ENCODE results near the gene PRKAG2.

PRKAG2 gene

DNA sequence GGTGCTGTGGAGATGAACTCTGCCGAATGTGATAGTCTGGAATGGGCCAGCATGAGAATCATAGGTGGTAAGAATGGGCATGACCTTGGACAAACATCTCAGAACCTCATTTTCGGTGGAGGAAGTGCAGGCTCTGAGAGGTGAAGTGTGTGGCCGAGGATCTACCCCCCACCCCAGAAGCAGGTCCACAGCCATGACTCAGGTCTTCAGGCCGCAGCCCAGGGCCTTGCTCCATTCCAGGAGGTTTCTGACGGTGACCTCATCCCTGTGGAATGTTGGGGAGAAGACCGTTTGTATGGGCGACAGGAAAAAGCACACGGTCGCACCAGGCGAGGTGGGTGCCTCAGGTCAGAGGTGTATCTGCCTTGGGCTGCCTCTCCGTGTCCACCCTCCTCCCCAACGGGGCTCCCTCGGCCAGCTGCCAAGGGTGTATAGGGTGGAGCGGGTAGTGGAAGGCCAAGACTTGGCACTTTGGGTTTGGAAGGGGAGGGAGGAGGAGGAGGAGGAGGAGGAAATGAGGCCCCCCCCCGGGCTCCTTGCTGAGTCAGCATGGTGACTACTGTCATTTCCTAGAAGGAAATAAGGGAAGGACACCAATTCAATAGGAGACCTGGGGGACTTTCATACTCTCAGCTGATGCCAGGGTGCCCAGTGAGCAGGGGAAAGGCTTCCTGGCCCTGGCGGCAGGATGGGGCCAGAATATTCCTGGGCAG, 189.2 kb downstream of the PRKAG2 start:
- TF ChIP-seq CTCF (IDR thresholded peaks at IDR 0.05): no peak

GRCh38 chr7:151686826-151687225, 190.1 kb downstream of the PRKAG2 start:
- no peak for TF ChIP-seq CTCF (IDR thresholded peaks at IDR 0.05)

DNA sequence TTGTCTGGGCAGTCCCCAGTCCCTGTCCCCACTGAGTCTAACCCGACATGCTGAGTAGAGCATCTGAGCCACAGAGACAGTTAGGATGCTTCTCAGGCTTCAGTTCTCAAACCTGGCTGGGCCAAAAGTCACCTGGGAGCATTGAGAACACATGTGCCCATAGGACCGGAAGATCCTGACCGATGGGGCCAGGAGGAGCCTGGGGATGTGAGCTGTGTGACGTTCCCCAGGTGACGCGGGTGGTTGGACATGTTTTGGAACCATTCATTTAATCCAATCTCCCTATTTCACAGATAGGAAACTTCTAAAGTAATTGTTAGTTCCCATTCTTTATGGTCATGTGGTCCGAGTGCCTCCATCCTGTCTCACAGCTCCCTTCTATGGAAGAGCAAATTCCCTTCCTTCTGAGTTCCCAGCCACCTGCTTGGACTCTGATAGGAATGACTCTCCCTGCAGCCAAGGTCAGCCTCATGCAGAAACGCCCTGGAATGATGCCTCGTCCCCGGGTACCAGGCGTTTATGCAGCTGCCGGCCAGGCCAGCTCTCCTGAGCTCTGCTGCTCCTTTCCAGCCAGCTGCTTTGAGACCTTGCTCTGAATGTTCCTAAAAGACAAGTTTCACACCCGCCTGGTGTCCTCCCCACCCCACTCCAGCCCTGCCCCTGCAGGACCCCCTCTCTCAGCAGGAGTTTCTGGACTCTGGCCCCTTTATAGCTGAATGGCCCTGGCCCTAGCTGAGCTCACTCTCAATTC, 190.7 kb downstream of the PRKAG2 start:
- no peak for TF ChIP-seq CTCF (IDR thresholded peaks at IDR 0.05)

- no peak for TF ChIP-seq CTCF (IDR thresholded peaks at IDR 0.05)
Measured at GRCh38 chr7:151684408-151685175, 192.3 kb downstream of the PRKAG2 start.

GRCh38 chr7:151683615-151684407, 193.1 kb downstream of the PRKAG2 start:
- no peak for TF ChIP-seq CTCF (IDR thresholded peaks at IDR 0.05)

DNA sequence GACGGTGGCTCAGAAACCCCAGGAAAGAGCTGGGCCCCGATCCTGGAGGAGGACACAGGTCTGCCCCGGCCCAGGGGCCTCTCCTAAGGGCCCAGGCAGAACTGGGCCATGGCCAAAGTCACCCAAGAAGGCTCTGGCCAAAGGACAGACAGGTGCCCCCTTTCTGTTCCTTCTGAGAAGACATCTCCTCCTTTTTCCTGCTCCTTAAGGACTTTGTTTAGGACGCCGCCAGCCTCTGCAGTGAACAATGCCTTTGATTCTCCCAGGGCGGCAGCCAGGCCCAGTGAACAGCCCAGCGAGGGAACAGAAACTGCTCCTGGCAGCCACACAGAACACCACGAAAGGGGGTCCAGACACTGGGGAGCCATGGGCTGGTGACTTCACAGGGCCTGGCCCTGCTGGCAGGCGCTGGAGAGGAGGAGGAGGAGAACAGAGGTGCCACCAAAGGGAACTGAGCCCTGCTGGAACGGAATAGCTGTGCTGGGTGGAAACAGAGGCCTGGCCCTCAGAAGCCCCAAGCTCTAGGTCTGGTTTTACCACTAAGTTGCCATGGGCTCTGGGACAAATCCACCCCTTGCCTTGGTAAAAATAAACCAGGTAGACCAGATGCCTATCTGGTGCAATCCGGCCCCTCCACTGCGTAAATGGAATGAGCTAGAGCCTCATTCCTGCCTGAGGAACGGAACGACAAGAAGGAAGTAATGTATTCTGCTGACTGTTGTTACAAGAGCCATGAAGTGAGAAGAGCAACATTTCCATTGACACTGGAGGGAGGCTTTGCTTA, 193.9 kb downstream of the PRKAG2 start:
- no peak for TF ChIP-seq CTCF (IDR thresholded peaks at IDR 0.05)

Data from LNCAP (cell line).